HFFc6 (cell line): Measurements from ENCODE around the gene SLAMF9. TPM values are rescaled to one million over a fixed set of nuclear protein-coding genes. Genes with fewer than 3 reads are reported as not detected.

Source experiments
- DNase-seq: peaks from one replicate; pipeline ENCODE4 v3.0.0-alpha.2; 2018
- H3K27ac Mint-ChIP-seq: 2 replicates; pipeline ENCODE4 v1.8.0; 2020; ENCODE audit warnings: mild to moderate bottlenecking, mixed read lengths
- H3K27me3 Mint-ChIP-seq: 2 replicates; pipeline ENCODE4 v1.8.0; 2021; ENCODE audit warnings: mild to moderate bottlenecking, moderate library complexity, mixed read lengths; ENCODE audit not compliant: insufficient read depth
- H3K36me3 Mint-ChIP-seq: 2 replicates; pipeline ENCODE4 v1.8.0; 2021; ENCODE audit warnings: low read depth, mixed read lengths
- H3K4me1 Mint-ChIP-seq: 2 replicates; pipeline ENCODE4 v1.8.0; 2020; ENCODE audit warnings: low read depth, mixed read lengths
- H3K4me3 Mint-ChIP-seq: 2 replicates; pipeline ENCODE4 v1.8.0; 2020; ENCODE audit warnings: mild to moderate bottlenecking, moderate library complexity, mixed read lengths
- H3K9me3 Mint-ChIP-seq: 2 replicates; pipeline ENCODE4 v1.8.0; 2020; ENCODE audit warnings: mild to moderate bottlenecking, mixed read lengths
- total RNA-seq, 6 experiments: library from RNA; stranded (reverse); fragmentation: NEBNext Ultra II Directional; extraction: Animal tissue kit (Norgen Biotek cat#: 25700); gene quantifications; 2 replicates in 1 of 6; 3 replicates in 5 of 6; pipeline ENCODE4 v1.2.3, GENCODE V29; 2021
- TF ChIP-seq, protein P1 (sequence below): fragments of 200-600 bp; sonication (generic); IDR thresholded peaks from 2 replicates; pipeline ENCODE4 v1.5.0; 2021; ENCODE audit warnings: antibody characterized with exemption, mild to moderate bottlenecking

SLAMF9 gene
- total RNA-seq, 6 experiments from 2014 or later = 0.41 to 0.51 (median 0.46) TPM; not detected in 3

DNA sequence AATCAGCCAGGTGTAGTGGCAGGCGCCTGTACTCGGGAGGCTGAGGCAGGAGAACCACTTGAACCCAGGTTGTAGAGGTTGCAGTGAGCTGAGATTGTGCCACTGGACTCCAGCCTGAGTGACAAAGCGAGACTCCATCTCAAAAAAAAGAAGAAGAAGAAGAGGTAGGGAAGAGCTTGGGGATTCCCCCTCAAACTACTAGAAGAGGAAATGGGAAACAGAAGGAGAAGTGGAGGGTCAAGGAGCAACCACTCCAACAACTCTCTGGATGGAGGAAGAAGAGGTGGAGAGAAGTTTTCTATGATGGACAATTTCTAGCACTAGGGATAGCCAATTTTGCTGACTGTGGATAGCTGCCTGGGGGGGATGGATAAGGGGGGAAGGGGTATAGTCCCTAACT lies 14.9 kb upstream of the SLAMF9 start:
- H3K27me3 Mint-ChIP-seq = peaks cover 34% of the 10 kb centered on the region; the same call in 1 of the 2 replicates
- peaks cover 23% of the 10 kb centered on the region for H3K4me1 Mint-ChIP-seq
- DNase-seq = no peak
- no peaks in the 10 kb centered on the region for H3K36me3 Mint-ChIP-seq
- no peaks in the 10 kb centered on the region for H3K9me3 Mint-ChIP-seq
- TF ChIP-seq, protein P1, sequence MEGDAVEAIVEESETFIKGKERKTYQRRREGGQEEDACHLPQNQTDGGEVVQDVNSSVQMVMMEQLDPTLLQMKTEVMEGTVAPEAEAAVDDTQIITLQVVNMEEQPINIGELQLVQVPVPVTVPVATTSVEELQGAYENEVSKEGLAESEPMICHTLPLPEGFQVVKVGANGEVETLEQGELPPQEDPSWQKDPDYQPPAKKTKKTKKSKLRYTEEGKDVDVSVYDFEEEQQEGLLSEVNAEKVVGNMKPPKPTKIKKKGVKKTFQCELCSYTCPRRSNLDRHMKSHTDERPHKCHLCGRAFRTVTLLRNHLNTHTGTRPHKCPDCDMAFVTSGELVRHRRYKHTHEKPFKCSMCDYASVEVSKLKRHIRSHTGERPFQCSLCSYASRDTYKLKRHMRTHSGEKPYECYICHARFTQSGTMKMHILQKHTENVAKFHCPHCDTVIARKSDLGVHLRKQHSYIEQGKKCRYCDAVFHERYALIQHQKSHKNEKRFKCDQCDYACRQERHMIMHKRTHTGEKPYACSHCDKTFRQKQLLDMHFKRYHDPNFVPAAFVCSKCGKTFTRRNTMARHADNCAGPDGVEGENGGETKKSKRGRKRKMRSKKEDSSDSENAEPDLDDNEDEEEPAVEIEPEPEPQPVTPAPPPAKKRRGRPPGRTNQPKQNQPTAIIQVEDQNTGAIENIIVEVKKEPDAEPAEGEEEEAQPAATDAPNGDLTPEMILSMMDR = no peak
- H3K4me3 Mint-ChIP-seq = no peak overlapping the region
- no peak overlapping the region for H3K27ac Mint-ChIP-seq

DNA sequence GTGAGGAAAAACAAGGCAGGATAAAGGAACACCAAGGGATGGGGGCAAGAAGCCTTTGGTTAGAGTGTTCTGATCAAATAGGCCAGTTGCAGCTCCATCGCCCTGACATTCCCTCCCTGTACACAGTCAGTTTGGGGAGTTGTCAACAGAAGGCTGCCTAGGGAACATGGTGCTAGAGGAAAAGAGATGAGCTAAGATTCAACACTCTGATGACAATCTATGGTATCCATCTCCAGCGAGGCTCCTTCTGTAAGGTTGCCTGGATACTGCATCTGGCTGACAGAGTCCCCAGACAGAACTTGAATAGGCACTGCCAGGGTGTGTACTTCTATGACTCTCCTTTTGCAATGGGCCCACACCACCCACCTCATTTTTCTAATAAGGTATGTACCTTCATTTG lies 11.2 kb upstream of the SLAMF9 start:
- TF ChIP-seq, protein P1 = no peak
- no peaks in the 10 kb centered on the region for H3K9me3 Mint-ChIP-seq

DNA sequence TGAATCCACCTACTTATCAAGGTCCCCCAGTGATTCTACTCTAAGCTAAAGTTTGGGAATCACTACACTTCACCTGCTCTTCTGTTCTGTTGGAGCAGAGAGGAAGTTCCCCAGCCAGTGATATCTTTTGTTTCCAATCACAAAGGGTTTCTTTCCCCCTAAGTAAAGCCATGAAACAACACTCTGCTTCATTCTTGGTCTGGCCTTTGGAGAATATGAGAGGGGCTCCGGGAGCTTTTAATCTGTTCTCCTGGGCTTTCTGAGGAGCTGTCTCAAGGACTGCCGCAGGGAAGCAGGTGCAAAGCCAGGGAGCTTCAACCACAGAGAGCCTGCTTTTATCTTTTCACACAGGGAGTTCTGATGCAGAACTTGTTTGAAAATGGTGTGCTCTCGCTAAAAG lies 10.1 kb upstream of the SLAMF9 start:
- H3K36me3 Mint-ChIP-seq = no peaks in the 10 kb centered on the region
- no peak overlapping the region for H3K27ac Mint-ChIP-seq
- TF ChIP-seq, protein P1 = no peak
- H3K4me1 Mint-ChIP-seq = peaks cover 34% of the 10 kb centered on the region
- peaks cover 24% of the 10 kb centered on the region; the same call in 1 of the 2 replicates for H3K27me3 Mint-ChIP-seq
- no peak overlapping the region for H3K4me3 Mint-ChIP-seq
- no peak for DNase-seq
- no peaks in the 10 kb centered on the region for H3K9me3 Mint-ChIP-seq

More for the DNA sequence above, 11.2 kb upstream of the SLAMF9 start:
- DNase-seq = no peak
- Mint-ChIP-seq H3K4me1 (peaks cover 27% of the 10 kb centered on the region), H3K27me3 (peaks cover 27% of the 10 kb centered on the region; the same call in 1 of the 2 replicates), H3K27ac (no peak overlapping the region), H3K36me3 (no peaks in the 10 kb centered on the region), H3K4me3 (no peak overlapping the region)

DNA sequence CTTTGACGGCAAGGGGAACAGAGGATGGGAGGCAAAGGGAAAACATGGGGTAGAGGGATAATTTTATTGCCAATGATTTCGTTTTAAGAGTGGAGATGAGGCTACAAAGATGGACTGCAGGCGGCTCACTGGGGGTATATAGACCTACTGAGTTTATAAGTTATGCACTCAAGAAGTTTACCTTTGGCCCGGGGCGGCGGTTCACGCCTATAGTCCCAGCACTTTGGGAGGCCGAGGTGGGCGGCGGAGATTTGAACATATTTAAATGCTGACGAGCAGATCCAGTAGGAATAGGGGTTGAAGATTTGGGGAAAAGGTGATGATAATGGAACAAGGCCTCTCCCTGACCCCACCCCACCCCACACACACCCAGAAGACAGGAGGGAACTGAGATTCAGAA lies 8.1 kb upstream of the SLAMF9 start:
- Mint-ChIP-seq H3K27ac (no peak overlapping the region), H3K27me3 (peaks cover 20% of the 10 kb centered on the region; the same call in 1 of the 2 replicates), H3K4me1 (peaks cover 22% of the 10 kb centered on the region), H3K4me3 (peak overlapping the region; percentile 10; the same call in 1 of the 2 replicates), H3K36me3 (no peaks in the 10 kb centered on the region), H3K9me3 (no peaks in the 10 kb centered on the region)
- TF ChIP-seq, protein P1 = no peak
- no peak for DNase-seq

DNA sequence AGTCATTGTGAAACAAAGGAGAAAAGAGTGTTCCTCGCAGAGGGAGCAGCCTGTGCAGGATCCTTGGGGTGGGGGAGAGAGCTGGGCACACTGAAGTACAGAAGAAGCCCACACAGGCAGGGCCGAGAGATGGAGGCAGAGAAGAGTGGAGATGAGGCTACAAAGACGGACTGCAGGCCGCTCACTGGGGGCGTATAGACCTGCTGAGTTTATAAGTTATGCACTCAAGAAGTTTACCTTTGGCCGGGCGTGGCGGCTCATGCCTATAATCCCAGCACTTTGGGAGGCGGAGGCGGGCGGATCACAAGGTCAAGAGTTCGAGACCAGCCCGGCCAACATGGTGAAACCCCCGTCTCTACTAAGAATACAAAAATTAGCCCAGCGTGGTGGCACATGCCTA lies 7.6 kb upstream of the SLAMF9 start:
- no peak for DNase-seq
- TF ChIP-seq, protein P1 = no peak
- Mint-ChIP-seq H3K9me3 (no peaks in the 10 kb centered on the region), H3K4me1 (peaks cover 22% of the 10 kb centered on the region), H3K27me3 (peaks cover 21% of the 10 kb centered on the region; the same call in 1 of the 2 replicates), H3K4me3 (peak overlapping the region; percentile 50; the same call in 1 of the 2 replicates), H3K27ac (peak overlapping the region; percentile 37; the same call in 1 of the 2 replicates), H3K36me3 (no peaks in the 10 kb centered on the region)
